Activated CD4-positive, alpha-beta T cell treated with anti-CD3 and anti-CD28 coated beads for 24 hours (primary cell): ENCODE data around the gene ZNF511.
"Not testable (repeated sequence)": the region's sequence is repeated elsewhere in the genome, so short reads cannot be mapped to it uniquely, and the experiment has no call there.

Source experiments
- DNase-seq, 2 donors: peaks; one replicate each; pipeline ENCODE4 v3.0.0-alpha.2; 2020; ENCODE audit warnings: low read depth in 2 of 2

ZNF511 gene, protein sequence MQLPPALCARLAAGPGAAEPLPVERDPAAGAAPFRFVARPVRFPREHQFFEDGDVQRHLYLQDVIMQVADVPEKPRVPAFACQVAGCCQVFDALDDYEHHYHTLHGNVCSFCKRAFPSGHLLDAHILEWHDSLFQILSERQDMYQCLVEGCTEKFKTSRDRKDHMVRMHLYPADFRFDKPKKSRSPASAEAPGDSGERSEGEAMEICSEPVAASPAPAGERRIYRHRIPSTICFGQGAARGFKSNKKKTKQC

GRCh38 chr10:133308421-133309099 lies at the start of gene ZNF511, which contains the start of gene TUBGCP2:
TSS of gene ZNF511 (plus strand) at chr10:133308914. CDS start at chr10:133308944, 30 bp downstream.
TSS of gene TUBGCP2 (minus strand) at chr10:133308872. CDS start at chr10:133302941, 5,931 bp downstream.
- peak; percentile 77 to 79 for DNase-seq

- DNase-seq, result no peak
These were observed 49.1 kb upstream of the ZNF511 start for GRCh38 chr10:133259602-133259989.

DNA sequence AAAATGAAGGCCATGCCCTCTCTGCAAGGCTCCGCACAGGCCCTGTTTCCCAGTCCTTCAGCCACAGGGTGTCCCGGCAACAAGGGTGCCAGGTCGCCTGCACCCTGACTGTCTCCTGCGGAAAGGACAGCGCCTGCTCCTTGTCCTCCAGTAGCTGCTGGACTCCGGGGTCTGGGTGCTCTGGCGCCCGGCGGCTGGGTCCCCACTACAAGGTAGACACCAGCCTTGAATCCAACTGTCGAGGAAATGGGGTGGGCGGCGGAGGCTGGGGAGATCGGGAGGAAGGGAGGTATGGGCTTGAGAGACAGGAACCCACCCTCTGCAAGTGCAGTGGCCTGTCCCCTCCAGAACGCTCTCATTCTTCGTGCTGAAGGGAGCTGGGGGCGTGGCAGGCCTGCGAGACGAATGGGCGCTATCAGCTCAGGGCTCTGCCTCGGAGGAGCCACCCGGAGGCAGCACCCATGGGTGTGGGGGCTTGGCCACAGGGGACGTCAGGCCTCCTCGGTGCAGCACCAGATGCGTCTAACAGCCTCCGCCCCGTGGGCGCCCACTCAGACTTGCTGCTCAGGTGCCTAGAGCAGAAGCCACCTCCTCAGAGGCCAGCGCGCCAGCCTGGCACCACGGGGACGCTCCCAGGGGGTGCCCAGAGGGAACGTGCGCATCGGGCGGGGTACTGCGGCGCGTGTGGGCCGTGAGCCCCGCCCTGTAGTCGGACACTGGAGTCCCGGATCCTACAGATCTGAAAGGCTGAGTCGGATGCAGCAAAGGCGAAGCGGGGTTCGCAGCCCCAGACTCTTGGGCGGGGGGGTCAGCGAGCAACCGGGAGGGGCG lies 47.6 kb upstream of the ZNF511 start:
- DNase-seq, result peak in 1 of 2 donors; percentile 51

DNA sequence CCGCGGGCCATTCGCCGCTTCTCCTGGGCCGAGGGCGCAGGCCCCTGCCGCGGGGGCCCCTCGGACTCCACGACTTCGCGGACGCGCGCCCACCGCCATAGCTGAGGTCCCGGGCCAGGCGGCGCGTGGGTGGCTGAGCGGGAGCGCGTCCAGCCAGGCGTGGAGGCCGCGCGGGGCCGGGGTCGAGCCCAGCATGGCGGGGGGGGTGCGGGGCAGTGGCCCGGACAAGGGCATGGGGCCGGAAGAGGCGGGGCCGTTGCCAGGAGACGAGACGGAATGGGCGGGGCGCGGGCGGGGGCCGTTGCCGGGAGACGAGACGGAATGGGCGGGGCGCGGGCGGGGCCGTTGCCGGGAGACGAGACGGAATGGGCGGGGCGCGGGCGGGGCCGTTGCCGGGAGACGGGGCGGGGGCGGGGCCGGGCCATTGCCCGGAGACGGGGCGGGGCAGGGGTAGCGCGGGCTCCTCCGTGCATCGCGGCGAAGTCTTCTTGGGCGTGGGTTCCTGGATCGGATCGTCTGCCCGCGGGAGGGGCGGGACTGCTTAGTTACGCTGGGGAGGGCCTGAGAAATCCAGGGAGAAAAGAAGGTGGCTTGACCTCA lies 46.9 kb upstream of the ZNF511 start:
- DNase-seq, result peak; percentile 71 to 86

DNA sequence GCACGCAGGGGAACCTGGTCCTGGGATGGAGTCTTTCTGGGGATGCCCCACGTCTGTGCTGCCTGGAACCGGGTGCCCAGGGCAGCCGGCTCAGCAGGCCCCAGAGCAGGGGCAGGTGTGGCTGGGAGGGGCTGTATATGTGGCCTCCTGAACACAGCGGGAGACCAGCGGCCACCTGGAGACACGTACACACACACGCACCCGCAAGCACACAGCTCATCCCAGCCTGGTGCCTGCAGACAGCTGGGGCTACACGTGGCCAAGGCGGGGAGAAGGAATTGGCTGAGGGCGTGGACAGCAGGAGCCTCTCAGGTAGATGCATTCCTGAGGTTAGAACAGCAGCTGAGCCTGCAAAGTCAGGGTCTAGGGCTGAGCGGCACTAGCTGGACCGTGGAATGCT lies 46.0 kb upstream of the ZNF511 start:
- DNase-seq, result no peak

DNA sequence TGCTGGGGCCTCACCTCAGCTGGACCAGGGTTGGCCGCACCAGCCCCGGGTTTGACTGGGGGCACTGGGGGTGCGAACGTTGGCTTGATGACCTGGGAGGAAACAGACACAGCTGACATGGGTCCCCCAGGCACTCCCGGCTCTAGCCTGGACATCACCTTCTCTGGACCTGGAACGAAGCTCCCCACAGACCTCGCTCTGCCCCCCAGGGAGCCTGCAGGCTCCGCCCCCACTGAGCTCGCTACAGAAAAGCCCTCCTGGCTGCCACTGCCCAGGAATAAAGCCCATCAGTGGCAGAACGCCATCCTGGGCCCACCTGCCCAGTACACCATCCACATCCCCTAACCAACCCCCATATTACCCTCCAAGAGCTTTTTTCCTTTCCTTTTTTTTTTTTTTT lies 45.0 kb upstream of the ZNF511 start:
- no peak for DNase-seq

DNA sequence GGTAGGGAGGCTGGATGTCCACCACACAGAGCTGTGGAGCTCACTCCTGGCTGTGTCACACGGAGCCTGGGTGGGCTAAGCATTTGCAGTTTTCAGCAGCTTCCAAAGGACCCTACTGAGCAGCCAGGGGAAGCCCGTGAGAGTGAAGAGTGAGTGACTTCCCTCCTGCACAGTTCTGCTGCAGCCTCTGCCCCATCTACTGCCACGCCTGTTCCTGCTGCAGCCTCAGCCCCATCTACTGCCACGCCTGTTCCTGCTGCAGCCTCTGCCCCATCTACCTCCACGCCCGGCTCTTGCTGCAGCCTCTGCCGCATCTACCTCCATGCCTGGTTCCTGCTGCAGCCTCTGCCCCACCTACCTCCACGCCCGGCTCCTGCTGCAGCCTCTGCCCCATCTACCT lies 44.3 kb upstream of the ZNF511 start:
- DNase-seq, result no peak

- DNase-seq, result not testable (repeated sequence)
These were observed 43.7 kb upstream of the ZNF511 start for GRCh38 chr10:133265052-133265451.

DNA sequence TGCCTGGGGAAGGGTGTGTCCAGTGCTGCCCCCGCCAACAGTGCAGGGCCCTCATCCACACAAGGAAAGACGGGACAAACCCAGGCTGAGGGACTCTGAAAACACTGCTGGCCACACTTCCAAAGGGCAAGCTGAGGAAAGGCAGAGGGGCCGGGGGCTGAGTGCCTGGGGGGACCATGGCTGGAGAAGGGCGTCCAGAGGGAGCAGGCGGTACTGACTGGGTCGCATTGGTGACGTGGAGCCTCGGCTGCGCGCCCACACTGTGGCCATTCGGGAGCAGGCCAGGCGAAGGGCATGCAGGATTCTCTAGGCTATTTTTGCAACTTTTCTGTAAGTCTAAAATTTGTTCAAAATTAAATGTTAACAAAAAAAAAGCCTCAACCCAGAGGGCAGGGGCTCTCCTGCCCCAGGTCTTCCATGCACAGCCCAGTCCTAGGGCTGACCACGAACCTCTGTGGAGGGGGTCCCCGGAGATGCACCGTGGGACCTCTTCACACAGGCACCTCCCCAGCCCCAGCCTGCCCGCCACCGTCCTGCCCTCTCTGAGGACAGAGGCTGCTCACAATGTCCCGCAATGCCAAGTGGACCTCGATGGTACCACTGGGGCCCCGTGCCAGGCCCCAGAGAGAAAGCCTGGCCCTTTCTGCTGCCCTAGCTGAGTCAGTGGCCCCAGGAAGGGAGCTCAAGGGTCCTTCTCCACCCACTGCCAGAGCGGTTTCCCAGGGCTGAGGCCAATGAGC lies 42.5 kb upstream of the ZNF511 start:
- no peak for DNase-seq

DNA sequence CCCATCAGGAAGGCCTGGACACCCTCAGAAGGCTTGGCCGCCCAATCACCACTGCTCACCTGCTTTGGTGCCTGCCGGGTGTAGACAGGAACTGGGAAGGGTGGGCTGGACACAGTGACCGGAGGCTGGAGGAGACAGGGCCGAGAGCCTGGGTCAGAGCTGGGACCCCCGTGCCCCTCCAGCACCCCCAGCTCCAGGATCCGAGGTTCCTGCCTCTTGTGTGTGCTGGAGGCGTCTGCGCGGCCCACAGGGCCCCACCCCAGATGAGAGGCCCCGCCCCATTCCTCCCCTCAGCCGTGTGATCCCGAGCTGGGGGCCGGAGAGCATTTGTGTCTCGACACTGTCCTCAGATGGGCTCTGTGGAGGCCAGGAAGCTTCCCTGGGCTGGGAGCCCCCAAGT lies 41.4 kb upstream of the ZNF511 start:
- no peak for DNase-seq

DNA sequence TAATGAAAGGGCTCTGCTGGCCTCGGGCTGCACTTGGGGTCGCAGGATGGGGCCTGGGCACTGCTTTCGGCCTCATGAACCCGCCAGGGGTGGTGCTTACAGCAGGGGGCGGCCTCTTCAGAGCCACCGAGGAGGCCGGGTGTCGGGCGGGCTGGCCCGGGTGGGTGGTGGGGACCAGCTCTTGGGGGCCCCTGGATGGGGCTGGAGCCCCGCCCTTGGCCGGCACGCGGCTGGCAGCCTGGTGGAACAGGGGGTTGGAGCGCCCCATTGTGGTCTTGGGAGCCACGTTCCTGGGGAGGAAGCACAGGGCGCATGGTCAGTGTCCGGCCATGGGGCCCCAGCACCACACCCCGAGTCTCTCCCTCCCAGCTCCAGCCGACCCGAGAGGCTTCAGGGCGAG lies 40.9 kb upstream of the ZNF511 start:
- DNase-seq, result no peak

GRCh38 chr10:133268532-133268931 lies 40.2 kb upstream of the ZNF511 start:
- DNase-seq, result no peak

GRCh38 chr10:133269367-133269766 lies 39.3 kb upstream of the ZNF511 start:
- DNase-seq, result no peak

DNA sequence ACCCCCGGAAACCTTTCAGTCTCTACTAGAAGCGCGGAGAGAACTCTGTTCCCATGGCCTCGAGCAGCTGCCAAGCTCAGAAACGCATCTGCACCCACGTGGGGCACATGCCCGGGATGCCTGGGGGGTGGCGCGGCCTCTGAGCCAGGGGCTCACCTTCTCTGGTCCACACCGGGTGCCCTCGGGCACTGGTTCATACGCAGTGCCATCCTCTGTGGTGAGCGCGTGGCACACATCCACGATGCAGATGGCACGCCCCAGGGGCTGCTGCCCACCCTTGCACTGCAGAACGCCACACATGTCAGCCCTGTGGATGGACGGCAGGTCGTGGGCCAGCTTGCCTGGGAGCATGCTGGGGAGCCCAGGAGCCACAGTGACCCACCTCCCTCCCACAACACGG lies 38.5 kb upstream of the ZNF511 start:
- DNase-seq, result no peak

GRCh38 chr10:133270773-133271297 lies 37.9 kb upstream of the ZNF511 start:
- DNase-seq, result no peak

- DNase-seq, result no peak
These were observed 37.0 kb upstream of the ZNF511 start for GRCh38 chr10:133271521-133272300.

DNA sequence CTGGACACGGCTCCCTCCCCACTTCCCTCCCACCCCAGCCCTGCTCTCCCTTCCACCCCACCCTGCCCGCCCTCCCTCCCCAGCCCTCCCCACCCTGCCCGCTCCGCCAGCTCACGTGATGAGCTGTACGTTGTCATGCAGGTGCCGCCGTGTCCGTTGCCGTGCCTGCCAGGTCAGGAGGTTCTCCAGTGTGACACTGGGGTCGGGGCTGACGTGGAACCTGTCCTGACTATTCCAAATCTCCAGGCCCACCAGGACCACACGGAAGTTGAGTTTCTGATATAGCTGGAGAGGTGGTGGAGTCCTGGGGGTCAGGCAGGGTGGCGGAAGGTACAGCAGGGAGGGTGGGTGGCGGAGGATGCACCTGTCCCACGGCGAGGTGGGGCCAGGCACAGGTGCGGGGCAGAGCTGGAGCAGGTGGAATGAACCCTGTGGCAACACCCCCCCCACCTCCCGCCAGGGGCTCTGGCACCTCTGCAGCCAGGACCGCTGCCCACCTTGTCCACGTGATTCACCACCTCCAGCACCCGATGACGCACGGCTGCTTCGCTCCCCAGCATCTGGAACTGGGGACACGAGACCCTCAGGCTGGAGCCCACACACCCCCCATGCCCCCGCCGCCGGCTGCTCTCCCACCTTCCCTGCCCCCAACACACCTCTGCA lies 36.3 kb upstream of the ZNF511 start:
- no peak for DNase-seq

DNA sequence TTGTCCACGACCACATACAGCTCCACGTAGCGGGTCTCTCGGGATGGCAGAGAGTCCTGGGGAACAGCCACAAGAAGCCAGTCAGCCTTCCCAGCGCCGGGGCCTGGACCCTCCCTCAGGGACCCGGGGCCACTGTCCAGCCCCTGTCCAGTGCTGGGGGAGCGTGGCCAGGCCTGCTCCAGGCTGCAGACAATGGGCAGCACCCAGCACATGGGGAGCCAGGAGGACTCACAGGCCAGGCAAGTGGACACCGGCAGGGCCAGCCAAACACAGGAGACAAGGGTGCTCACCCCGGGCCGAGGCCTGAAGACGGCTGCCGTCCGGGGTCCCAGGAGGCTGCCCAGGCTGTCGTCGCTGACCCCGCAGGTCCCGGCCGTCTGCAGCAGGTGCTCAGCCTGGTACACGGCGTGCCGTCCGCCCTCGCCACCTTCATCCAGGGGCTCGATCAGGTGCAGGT lies 35.7 kb upstream of the ZNF511 start:
- no peak for DNase-seq

DNA sequence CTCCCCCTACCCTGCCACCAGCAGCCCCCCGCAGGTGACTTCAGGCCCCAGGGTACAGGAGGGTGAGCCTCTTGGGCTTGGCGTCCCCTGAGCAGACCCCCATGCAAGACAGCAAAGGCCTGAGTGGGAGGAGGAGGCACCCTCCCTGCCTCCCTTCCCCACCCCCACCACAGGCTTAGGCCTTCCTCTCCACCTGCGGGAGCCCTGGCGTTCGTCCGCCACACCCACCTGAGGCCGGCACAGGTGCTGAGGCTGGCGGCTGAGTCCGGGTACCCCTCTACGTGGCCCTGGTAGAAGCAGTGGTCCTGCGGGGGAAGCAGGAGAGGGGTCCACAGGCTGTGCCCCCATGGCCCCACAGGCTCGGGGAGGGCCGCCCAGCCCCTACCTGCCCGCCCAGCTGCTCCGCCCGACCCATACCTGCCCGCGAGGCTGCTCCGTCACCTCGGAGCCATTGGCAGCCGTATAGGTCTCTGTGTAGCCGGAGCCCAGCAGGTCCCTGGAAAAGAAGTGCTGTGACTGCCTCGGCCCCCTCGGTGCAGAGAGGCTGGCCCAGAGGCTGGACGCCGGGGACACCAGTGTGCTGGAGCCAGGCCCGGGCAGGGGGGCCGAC lies 35.1 kb upstream of the ZNF511 start:
- DNase-seq, result no peak
